DOHH2 (cell line): ENCODE measurements around the gene TBC1D10A.

Experiments used
- CTCF ChIP-seq: fragments of 200-600 bp; sonication (generic); IDR thresholded peaks from one replicate; pipeline ENCODE4 v1.5.1; 2014; ENCODE audit warnings: antibody characterized with exemption, mild to moderate bottlenecking, low read depth, low read length; ENCODE audit not compliant: poor library complexity, severe bottlenecking
- EZH2phosphoT487 ChIP-seq: fragments of 200-600 bp; sonication (generic); IDR thresholded peaks from 2 replicates; pipeline ENCODE4 v1.6.1; 2017; ENCODE audit warnings: borderline replicate concordance, mild to moderate bottlenecking, antibody characterized with exemption, low read length, moderate library complexity, mixed read lengths

GRCh38 chr22:30297276-30297990, 29.3 kb downstream of the TBC1D10A start:
- TF ChIP-seq EZH2phosphoT487 (no peak), CTCF (no peak)
